SH-SY5Y (cell line): Measurements from ENCODE around the gene ADAMTS17.

Source experiments
- GATA2 ChIP-seq: IDR thresholded peaks from 2 replicates; pipeline ENCODE4 v1.6.1; 2011; ENCODE audit warnings: mild to moderate bottlenecking, low read depth, low read length
- GATA3 ChIP-seq: IDR thresholded peaks from 2 replicates; pipeline ENCODE4 v1.6.1; 2011; ENCODE audit warnings: low read depth, mild to moderate bottlenecking, low read length, moderate library complexity

GRCh38 chr15:100075229-100075628 lies 266.5 kb downstream of the ADAMTS17 start:
- TF ChIP-seq GATA3 (no peak), GATA2 (no peak)
